Endothelial cell of umbilical vein (primary cell): ENCODE measurements around the gene BCR. TPM values are rescaled to one million over a fixed set of nuclear protein-coding genes. Genes with fewer than 3 reads are reported as not detected.

ENCODE experiments used
- BruUV-seq: library from RNA; stranded (reverse); fragments of 400-500 nt; replicated peaks from 2 replicates; lab custom pipeline; 2021; lab: Mats Ljungman, UMichigan
- CTCF ChIA-PET: fragments of 300-600, 350-600 bp; sonication (Branson Sonifier 250); formaldehyde crosslinking; loops from one replicate; lab custom pipeline; 2021; ENCODE audit warnings: antibody characterized with exemption, inconsistent platforms; lab: Charles Lee
- POLR2A ChIA-PET: fragments of 300-600, 350-600 bp; sonication (Branson Sonifier 250); formaldehyde crosslinking; loops from one replicate; lab custom pipeline; 2021; ENCODE audit warnings: antibody characterized with exemption, inconsistent platforms; lab: Charles Lee
- DNase-seq: peaks from one replicate; pipeline ENCODE4 v3.0.0-alpha.2; 2011; ENCODE audit warnings: low read depth, low spot score
- FAIRE-seq: peaks from 2 replicates; lab custom pipeline; 2011; peaks lifted over from hg19 to GRCh38; lab: Jason Lieb, UNC
- H2AFZ ChIP-seq: 2 replicates; pipeline ENCODE4 v1.6.0; 2012; ENCODE audit warnings: low read depth, low read length, control low read depth, inconsistent platforms
- H3K27ac ChIP-seq: 2 replicates; pipeline ENCODE4 v1.5.1; 2011; ENCODE audit warnings: low read depth, mild to moderate bottlenecking, control low read depth, low read length, moderate library complexity; ENCODE audit not compliant: insufficient read depth
- H3K27me3 ChIP-seq, 2 experiments: 2 replicates each; pipeline versions ENCODE4 v1.6.0 to v1.6.1; 2011; ENCODE audit warnings: low read length in 2 of 2, mixed read lengths in 1 of 2; ENCODE audit not compliant: control insufficient read depth in 2 of 2, insufficient read depth in 2 of 2
- H3K36me3 ChIP-seq, 2 experiments: 2 replicates in 1 of 2; 3 replicates in 1 of 2; pipeline ENCODE4 v1.5.1; 2011; ENCODE audit warnings: low read length in 2 of 2, mild to moderate bottlenecking in 1 of 2, moderate library complexity in 1 of 2; ENCODE audit not compliant: control insufficient read depth in 2 of 2, insufficient read depth in 2 of 2; ENCODE audit errors: extremely low read depth in 1 of 2
- H3K4me1 ChIP-seq: 3 replicates; pipeline ENCODE4 v1.5.1; 2011; ENCODE audit warnings: mild to moderate bottlenecking, low read length; ENCODE audit not compliant: control insufficient read depth, insufficient read depth; ENCODE audit errors: extremely low read depth
- H3K4me2 ChIP-seq: 2 replicates; pipeline ENCODE4 v1.6.1; 2011; ENCODE audit warnings: low read length, control low read depth, mixed read lengths; ENCODE audit not compliant: insufficient read depth
- H3K4me3 ChIP-seq, 3 experiments: fragments of 200-600 bp in 1 of 3; sonication (generic), shearing (Covaris generic) in 1 of 3; replicated peaks in 1 of 3; 2 replicates each; pipeline ENCODE4 v1.5.1; 2011 to 2016; ENCODE audit warnings: control low read depth in 3 of 3, low read length in 3 of 3, mild to moderate bottlenecking in 2 of 3, inconsistent platforms in 1 of 3, low read depth in 1 of 3, moderate library complexity in 1 of 3; ENCODE audit not compliant: insufficient read depth in 1 of 3
- H3K79me2 ChIP-seq: 2 replicates; pipeline ENCODE4 v1.6.0; 2012; ENCODE audit warnings: low read length, inconsistent platforms; ENCODE audit not compliant: control insufficient read depth, insufficient read depth
- H3K9ac ChIP-seq: replicated peaks from 2 replicates; pipeline ENCODE3; 2011; ENCODE audit warnings: low read length, control low read depth; ENCODE audit not compliant: insufficient read depth; ENCODE audit errors: extremely low read depth
- H3K9me1 ChIP-seq: replicated peaks from 3 replicates; pipeline ENCODE4 v1.6.0; 2011; ENCODE audit warnings: mild to moderate bottlenecking, low read length; ENCODE audit not compliant: control insufficient read depth, insufficient read depth; ENCODE audit errors: extremely low read depth
- H3K9me3 ChIP-seq: replicated peaks from 2 replicates; pipeline ENCODE4 v1.5.1; 2012; ENCODE audit warnings: low read length, inconsistent platforms; ENCODE audit not compliant: control insufficient read depth, insufficient read depth
- H4K20me1 ChIP-seq: replicated peaks from 2 replicates; pipeline ENCODE3; 2011; ENCODE audit warnings: mild to moderate bottlenecking, low read length; ENCODE audit not compliant: control insufficient read depth, insufficient read depth; ENCODE audit errors: extremely low read depth
- CTCF ChIP-seq, 2 donors: IDR thresholded peaks; 1 replicate in 1 of 2; 2 replicates in 1 of 2; pipeline ENCODE4 v1.5.1; 2011; ENCODE audit warnings: low read length in 2 of 2, mild to moderate bottlenecking in 2 of 2, moderate library complexity in 2 of 2, control low read depth in 1 of 2, inconsistent platforms in 1 of 2, low read depth in 1 of 2; ENCODE audit not compliant: insufficient read depth in 1 of 2; ENCODE audit errors: extremely low read depth in 1 of 2
- EZH2 ChIP-seq: IDR thresholded peaks from 2 replicates; pipeline ENCODE4 v1.6.1; 2012; ENCODE audit warnings: borderline replicate concordance, low read depth, mild to moderate bottlenecking, moderate library complexity, low read length, inconsistent platforms; ENCODE audit not compliant: severe bottlenecking
- FOS ChIP-seq: IDR thresholded peaks from 2 replicates; pipeline ENCODE4 v1.6.1; 2011; ENCODE audit warnings: mild to moderate bottlenecking, low read length, moderate library complexity, borderline replicate concordance; ENCODE audit not compliant: insufficient read depth
- GATA2 ChIP-seq: IDR thresholded peaks from 2 replicates; pipeline ENCODE4 v1.7.0; 2011; ENCODE audit warnings: low read depth, mild to moderate bottlenecking, moderate library complexity, mixed read lengths, low read length; ENCODE audit not compliant: insufficient read length, insufficient read depth
- JUN ChIP-seq: IDR thresholded peaks from 2 replicates; pipeline ENCODE4 v1.6.1; 2011; ENCODE audit warnings: borderline replicate concordance, low read depth; ENCODE audit not compliant: insufficient read length, insufficient read depth
- MAX ChIP-seq: IDR thresholded peaks from 2 replicates; pipeline ENCODE4 v1.6.1; 2011; ENCODE audit not compliant: insufficient read depth, insufficient read length
- MYC ChIP-seq: IDR thresholded peaks from one replicate; pipeline ENCODE4 v1.6.1; 2011; ENCODE audit warnings: mild to moderate bottlenecking, low read depth, low read length
- POLR2A ChIP-seq: IDR thresholded peaks from 2 replicates; pipeline ENCODE4 v1.6.1; 2012; ENCODE audit warnings: low read depth, mild to moderate bottlenecking, control low read depth, low read length
- POLR2AphosphoS5 ChIP-seq: IDR thresholded peaks from 2 replicates; pipeline ENCODE4 v1.6.1; 2012; ENCODE audit warnings: low read depth, mild to moderate bottlenecking, control low read depth, low read length, moderate library complexity; ENCODE audit not compliant: insufficient read depth
- dilution Hi-C: fragments of 300-500 bp; cut with MboI; formaldehyde crosslinking; loops from one replicate; pipeline ENCODE4 v1.15.0; 2019; ENCODE audit warnings: low sequenced_read_pairs; ENCODE audit not compliant: extremely low pct_ligation_motif_present
- intact Hi-C: fragments of 100-400 bp; cut with micrococcal nuclease; formaldehyde crosslinking; loops from one replicate; pipeline ENCODE4 v1.10.0; 2022
- polyA plus RNA-seq, 4 experiments: library from polyadenylated mRNA; depleted of rRNA in 3 of 4; stranded (reverse) in 3 of 4; unstranded in 1 of 4; fragments of >200 nt; gene quantifications; 2 replicates each; pipeline versions ENCODE4 v1.2.1 to v1.2.3, GENCODE V29; 2011 to 2012; ENCODE audit warnings: missing spikeins in 1 of 4
- total RNA-seq: library from RNA; stranded (reverse); gene quantifications from 2 replicates; pipeline ENCODE4 v1.2.3, GENCODE V29; 2021

BCR gene
- total and polyA plus RNA-seq, 2 donors (not counting 3 experiments of a cell fraction or from before 2014, with no cell fraction given), result 129 to 141 TPM

- Histone ChIP-seq H3K4me3 (no peak overlapping the region), H3K9ac (no peak overlapping the region), H4K20me1 (no peaks in the 10 kb centered on the region), H2AFZ (no peak overlapping the region), H3K27ac (no peak overlapping the region), H3K9me3 (no peaks in the 10 kb centered on the region), H3K36me3 (peaks cover 20 to 82% of the 10 kb centered on the region in 2 experiments), H3K4me2 (no peak overlapping the region), H3K4me1 (peaks cover 7% of the 10 kb centered on the region), H3K27me3 (no peaks in the 10 kb centered on the region), H3K79me2 (no peaks in the 10 kb centered on the region), H3K9me1 (no peaks in the 10 kb centered on the region)
- FAIRE-seq (no peak), DNase-seq (no peak)
- ChIA-PET POLR2A (no interaction called here), CTCF (interaction anchor here (3.2 to 3.6 kb wide), 2 partner anchors 10 to 98 kb away, joined by 10 to 14 read pairs; no protein-coding TSS in a partner anchor)
- intact Hi-C loops (no loop called here), dilution Hi-C loops (no loop called here)
- TF ChIP-seq FOS (no peak), GATA2 (no peak), EZH2 (no peak), POLR2A (no peak)
- no TSS peak for BruUV-seq
Measured at GRCh38 chr22:23272371-23272770, 92.1 kb downstream of the BCR start.

- H3K4me1 ChIP-seq, result peaks cover 8% of the 10 kb centered on the region
- dilution Hi-C loops (no loop called here), intact Hi-C loops (no loop called here)
- H3K36me3 ChIP-seq, result peaks cover 20 to 83% of the 10 kb centered on the region in 2 experiments
- H3K27me3 ChIP-seq, result no peaks in the 10 kb centered on the region
- FAIRE-seq, result no peak
- H3K79me2 ChIP-seq, result no peaks in the 10 kb centered on the region
- TF ChIP-seq POLR2AphosphoS5, result no peak
- TF ChIP-seq GATA2, result no peak
- no peak for TF ChIP-seq MYC
- TF ChIP-seq POLR2A, result no peak
- TF ChIP-seq CTCF (IDR thresholded peaks at IDR 0.05; ENCODE audit: extremely low read depth in 1 of 2, insufficient read depth in 1 of 2, low read depth in 1 of 2, low read length in 2 of 2), result no peak
- no peak for TF ChIP-seq JUN
- no peak for TF ChIP-seq EZH2
- no peak for TF ChIP-seq FOS
- no peak for TF ChIP-seq MAX
- ChIA-PET CTCF (interaction anchor here (3.2 to 3.6 kb wide), 2 partner anchors 9 to 99 kb away, joined by 10 to 14 read pairs; no protein-coding TSS in a partner anchor), POLR2A (no interaction called here)
- H3K4me2 ChIP-seq, result no peak overlapping the region
- H3K27ac ChIP-seq, result no peak overlapping the region
- no peak overlapping the region for H2AFZ ChIP-seq
- H3K9ac ChIP-seq, result no peak overlapping the region
- no peak overlapping the region for H3K4me3 ChIP-seq
- no peak for DNase-seq
- no peaks in the 10 kb centered on the region for H4K20me1 ChIP-seq
- H3K9me1 ChIP-seq, result no peaks in the 10 kb centered on the region
- H3K9me3 ChIP-seq, result no peaks in the 10 kb centered on the region
- no TSS peak for BruUV-seq
Measured at GRCh38 chr22:23272834-23273233, 92.5 kb downstream of the BCR start.
